Testis (tissue), 2 donors: Measurements from ENCODE around the gene SMYD3.

ENCODE experiments used
- POLR2A ChIP-seq: fragments of 450-650 bp; IDR thresholded peaks from one replicate; pipeline ENCODE4 v1.6.1; 2017; ENCODE audit warnings: antibody characterized with exemption, mild to moderate bottlenecking, moderate library complexity
- TF ChIP-seq, protein P1 (sequence below), 3 experiments: fragments of 450-650 bp in 2 of 3; fragments of 200-600 bp in 1 of 3; sonication (generic) in 1 of 3; IDR thresholded peaks; one replicate each; pipeline ENCODE4 v1.5.1; 2016 to 2019; ENCODE audit warnings: antibody characterized with exemption in 3 of 3, mild to moderate bottlenecking in 2 of 3, moderate library complexity in 1 of 3

- TF ChIP-seq, protein P1, sequence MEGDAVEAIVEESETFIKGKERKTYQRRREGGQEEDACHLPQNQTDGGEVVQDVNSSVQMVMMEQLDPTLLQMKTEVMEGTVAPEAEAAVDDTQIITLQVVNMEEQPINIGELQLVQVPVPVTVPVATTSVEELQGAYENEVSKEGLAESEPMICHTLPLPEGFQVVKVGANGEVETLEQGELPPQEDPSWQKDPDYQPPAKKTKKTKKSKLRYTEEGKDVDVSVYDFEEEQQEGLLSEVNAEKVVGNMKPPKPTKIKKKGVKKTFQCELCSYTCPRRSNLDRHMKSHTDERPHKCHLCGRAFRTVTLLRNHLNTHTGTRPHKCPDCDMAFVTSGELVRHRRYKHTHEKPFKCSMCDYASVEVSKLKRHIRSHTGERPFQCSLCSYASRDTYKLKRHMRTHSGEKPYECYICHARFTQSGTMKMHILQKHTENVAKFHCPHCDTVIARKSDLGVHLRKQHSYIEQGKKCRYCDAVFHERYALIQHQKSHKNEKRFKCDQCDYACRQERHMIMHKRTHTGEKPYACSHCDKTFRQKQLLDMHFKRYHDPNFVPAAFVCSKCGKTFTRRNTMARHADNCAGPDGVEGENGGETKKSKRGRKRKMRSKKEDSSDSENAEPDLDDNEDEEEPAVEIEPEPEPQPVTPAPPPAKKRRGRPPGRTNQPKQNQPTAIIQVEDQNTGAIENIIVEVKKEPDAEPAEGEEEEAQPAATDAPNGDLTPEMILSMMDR (IDR thresholded peaks at IDR 0.05) = no peak
- TF ChIP-seq POLR2A = no peak
These were observed 211.7 kb downstream of the SMYD3 start for GRCh38 chr1:246295340-246295739.
